ENCODE measurements around the gene NARS2. TPM values are rescaled to one million over a fixed set of nuclear protein-coding genes. Genes with fewer than 3 reads are reported as not detected.
"Not testable (repeated sequence)": the region's sequence is repeated elsewhere in the genome, so short reads cannot be mapped to it uniquely, and the experiment has no call there.

Gene NARS2
- total and polyA plus RNA-seq, 5 experiments from 2014 or later: 9.8 to 17.9 (median 16.1) TPM

DNA sequence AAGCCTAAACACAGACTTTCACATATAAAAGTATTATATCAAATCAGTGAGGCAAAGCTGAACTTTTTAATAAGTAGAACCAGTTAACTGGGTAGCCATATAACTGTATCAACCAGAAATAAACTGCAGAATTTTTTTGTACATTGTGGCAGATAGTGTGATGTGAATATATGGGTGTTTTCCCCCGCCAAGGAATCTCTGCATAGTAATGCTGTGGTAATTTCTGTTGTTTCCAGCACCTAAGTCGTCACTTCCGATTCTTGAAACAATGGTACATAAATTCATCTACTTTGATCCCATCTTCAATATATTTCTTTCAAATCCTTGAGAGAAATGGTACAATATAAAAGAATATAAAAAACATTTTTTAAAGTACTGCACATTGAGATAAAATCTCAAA is 39.6 kb downstream of the NARS2 start:
- peaks cover 0 to 41% (median 25%) of the 10 kb centered on the region in 3 donors for H3K36me3 Mint-ChIP-seq
- POLR2A ChIA-PET: no interaction called here
- H3K4me1 Mint-ChIP-seq: peaks cover 4 to 11% (median 5%) of the 10 kb centered on the region in 4 donors
- no peak overlapping the region for H3K4me3 Mint-ChIP-seq
- ATAC-seq (no peak), DNase-seq (no peak)
- no peaks in the 10 kb centered on the region for H3K9me3 Mint-ChIP-seq
- no peak overlapping the region for H3K27ac Mint-ChIP-seq
- no peaks in the 10 kb centered on the region for H3K27me3 Mint-ChIP-seq

DNA sequence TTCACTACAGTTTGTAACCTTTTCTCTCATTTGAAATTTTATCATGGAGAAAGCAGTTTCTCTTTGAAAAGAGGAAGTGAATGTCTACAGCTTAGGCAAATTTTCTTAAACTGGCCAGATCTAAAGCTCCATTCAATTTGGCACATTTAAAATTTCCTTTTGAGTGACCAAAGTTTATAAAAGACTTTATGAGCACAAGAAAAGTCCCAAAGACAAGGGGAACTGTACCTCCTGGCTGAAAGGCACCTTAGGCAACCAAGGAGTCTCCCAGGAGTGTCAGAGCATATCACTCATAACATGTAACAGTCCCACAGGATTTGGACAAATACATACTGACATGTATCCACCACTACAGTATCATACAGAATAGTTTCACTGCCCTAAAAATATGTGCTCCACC is 41.3 kb downstream of the NARS2 start:
- peaks cover 0 to 33% (median 19%) of the 10 kb centered on the region in 3 donors for H3K36me3 Mint-ChIP-seq
- H3K4me3 Mint-ChIP-seq: no peak overlapping the region
- H3K4me1 Mint-ChIP-seq: peaks cover 0 to 11% (median 3%) of the 10 kb centered on the region in 4 donors
- ATAC-seq (no peak), DNase-seq (no peak)
- no peaks in the 10 kb centered on the region for H3K27me3 Mint-ChIP-seq
- peak overlapping the region in 4 of 10 donors; percentile 24 to 64 (median 43) for H3K27ac Mint-ChIP-seq
- POLR2A ChIA-PET: no interaction called here
- H3K9me3 Mint-ChIP-seq: no peaks in the 10 kb centered on the region

DNA sequence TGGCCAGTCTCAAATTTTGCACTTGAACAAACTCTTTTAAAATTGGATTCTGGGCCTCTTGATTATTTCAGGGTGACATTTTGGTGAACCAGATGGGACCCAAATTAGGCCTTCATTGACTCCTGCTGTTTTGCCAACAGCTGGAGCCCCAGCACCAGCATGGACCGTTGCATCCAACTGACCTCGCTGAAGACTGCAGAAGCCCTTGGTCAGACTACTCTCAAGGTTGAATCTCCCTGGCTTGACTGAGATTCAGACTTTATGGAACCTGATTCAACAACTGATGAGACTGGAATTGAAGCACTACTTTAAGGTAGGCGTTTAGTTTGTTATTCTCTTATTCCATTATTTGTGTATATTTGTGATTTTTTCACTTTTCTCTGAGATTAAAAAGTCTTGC is 41.7 kb downstream of the NARS2 start:
- Mint-ChIP-seq H3K27ac (peak overlapping the region in 3 of 10 donors; percentile 35 to 64 (median 51)), H3K4me1 (peaks cover 0 to 11% (median under 1%) of the 10 kb centered on the region in 4 donors), H3K27me3 (no peaks in the 10 kb centered on the region), H3K36me3 (peaks cover 0 to 31% (median 16%) of the 10 kb centered on the region in 3 donors), H3K9me3 (no peaks in the 10 kb centered on the region), H3K4me3 (no peak overlapping the region)
- no peak for ATAC-seq
- DNase-seq: no peak
- POLR2A ChIA-PET: no interaction called here

DNA sequence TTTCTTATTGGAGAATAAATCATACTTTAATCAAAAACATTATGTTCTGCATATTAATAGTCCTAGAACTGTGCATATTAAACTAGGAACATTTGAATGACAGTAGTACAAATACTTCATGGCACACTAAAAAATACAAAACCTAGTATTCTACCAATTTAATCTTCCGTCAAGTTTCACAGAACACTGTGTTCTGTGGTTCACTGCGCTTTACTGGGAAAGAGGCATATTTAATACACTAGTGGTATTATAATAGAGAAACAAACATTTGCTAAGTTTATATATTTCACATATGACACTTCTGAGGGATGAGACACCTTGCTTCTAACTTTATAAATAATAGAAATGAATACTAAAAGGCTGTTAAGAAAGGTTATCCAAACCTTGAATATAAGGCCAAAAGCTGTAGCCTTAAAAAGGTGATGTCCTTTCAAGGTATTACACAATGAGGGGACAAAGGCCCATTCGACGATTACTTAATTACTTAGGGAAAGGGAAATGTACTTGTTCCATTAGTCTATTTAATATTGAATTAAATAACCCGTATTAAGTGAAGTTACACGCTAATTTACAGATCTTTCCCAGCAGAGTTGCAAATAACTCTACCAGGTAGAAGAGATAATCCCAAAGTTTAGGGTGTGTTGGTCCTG is 48.0 kb downstream of the NARS2 start:
- H3K4me1 Mint-ChIP-seq: no peaks in the 10 kb centered on the region
- ATAC-seq: no peak
- POLR2A ChIA-PET: no interaction called here

DNA sequence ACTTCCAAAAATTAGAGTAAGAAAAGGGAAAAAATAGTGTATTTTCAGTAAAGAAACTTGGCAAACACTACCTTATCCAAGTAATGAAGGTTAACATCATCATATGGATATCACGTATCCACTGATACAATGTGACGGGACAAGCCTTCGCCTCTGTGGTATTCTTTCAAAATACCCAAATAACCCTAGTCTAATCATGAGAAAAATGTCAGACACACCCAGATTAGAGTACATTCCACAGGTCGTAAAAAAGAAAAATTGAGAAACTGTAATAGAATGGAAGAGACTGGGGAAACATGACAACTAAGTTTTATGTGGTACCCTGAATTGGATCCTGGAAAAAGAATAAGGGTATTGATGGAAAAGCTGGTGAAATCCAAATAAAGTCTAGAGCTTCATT is 48.9 kb downstream of the NARS2 start:
- ATAC-seq: no peak
- H3K4me3 Mint-ChIP-seq: no peak overlapping the region
- POLR2A ChIA-PET: no interaction called here
- peaks cover 6 to 35% (median 17%) of the 10 kb centered on the region in 3 donors for H3K36me3 Mint-ChIP-seq
- no peak for DNase-seq
- no peaks in the 10 kb centered on the region for H3K27me3 Mint-ChIP-seq
- no peaks in the 10 kb centered on the region for H3K9me3 Mint-ChIP-seq
- no peak overlapping the region for H3K27ac Mint-ChIP-seq
- no peaks in the 10 kb centered on the region for H3K4me1 Mint-ChIP-seq

More for the DNA sequence above, 48.0 kb downstream of the NARS2 start:
- Mint-ChIP-seq H3K27ac (no peak overlapping the region), H3K27me3 (no peaks in the 10 kb centered on the region), H3K36me3 (peaks cover 6 to 35% (median 17%) of the 10 kb centered on the region in 3 donors), H3K4me3 (no peak overlapping the region), H3K9me3 (no peaks in the 10 kb centered on the region)
- DNase-seq: no peak

DNA sequence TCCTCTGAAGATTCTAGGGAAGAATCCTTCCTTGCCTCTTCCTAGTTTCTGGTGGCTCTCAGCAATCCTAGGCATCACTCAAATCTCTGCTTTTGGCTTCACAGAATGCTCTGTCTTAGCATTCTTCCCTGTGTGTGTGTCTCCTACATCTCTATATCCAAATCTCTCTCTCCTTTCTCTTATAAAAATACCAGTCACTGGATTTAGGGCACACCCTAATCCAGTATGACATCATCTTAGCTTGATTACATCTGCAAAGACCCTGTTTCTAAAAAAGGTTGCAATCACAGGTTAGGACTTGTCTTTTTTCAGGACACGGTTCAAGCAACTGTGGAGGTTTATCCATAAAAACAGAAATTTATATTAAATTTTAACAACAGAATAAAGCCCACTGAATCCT is 54.4 kb downstream of the NARS2 start:
- Mint-ChIP-seq H3K36me3 (peaks cover 16 to 34% (median 21%) of the 10 kb centered on the region in 3 donors), H3K4me3 (no peak overlapping the region), H3K4me1 (peaks cover 0 to 2% (median 0%) of the 10 kb centered on the region in 4 donors), H3K27ac (no peak overlapping the region), H3K27me3 (no peaks in the 10 kb centered on the region), H3K9me3 (no peaks in the 10 kb centered on the region)
- POLR2A ChIA-PET: no interaction called here
- DNase-seq (no peak), ATAC-seq (no peak)

DNA sequence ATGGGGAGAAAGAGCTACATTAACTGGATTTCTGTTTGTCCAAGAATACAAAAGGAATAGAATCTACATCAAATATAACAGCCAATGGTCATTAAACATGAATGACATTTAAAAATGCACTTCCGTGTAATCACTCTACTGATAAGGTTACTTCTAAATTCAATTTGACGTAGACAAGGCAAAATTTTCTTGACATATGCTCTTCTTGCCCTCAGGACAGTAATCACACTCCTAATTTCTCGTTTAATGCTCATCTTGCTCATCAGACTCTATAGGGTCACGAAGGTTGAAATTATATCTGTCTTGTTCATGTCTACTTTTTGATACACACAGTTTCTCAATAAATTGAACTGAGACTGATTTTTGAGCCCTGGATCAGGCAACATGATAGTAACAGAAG is 58.4 kb downstream of the NARS2 start:
- POLR2A ChIA-PET: no interaction called here
- Mint-ChIP-seq H3K4me3 (no peak overlapping the region), H3K36me3 (peaks cover 26 to 48% (median 33%) of the 10 kb centered on the region in 3 donors), H3K27me3 (no peaks in the 10 kb centered on the region), H3K27ac (no peak overlapping the region), H3K4me1 (peaks cover 0 to 5% (median 0%) of the 10 kb centered on the region in 4 donors), H3K9me3 (peaks cover 0 to 5% (median 0%) of the 10 kb centered on the region in 9 donors)
- DNase-seq (no peak), ATAC-seq (no peak)

DNA sequence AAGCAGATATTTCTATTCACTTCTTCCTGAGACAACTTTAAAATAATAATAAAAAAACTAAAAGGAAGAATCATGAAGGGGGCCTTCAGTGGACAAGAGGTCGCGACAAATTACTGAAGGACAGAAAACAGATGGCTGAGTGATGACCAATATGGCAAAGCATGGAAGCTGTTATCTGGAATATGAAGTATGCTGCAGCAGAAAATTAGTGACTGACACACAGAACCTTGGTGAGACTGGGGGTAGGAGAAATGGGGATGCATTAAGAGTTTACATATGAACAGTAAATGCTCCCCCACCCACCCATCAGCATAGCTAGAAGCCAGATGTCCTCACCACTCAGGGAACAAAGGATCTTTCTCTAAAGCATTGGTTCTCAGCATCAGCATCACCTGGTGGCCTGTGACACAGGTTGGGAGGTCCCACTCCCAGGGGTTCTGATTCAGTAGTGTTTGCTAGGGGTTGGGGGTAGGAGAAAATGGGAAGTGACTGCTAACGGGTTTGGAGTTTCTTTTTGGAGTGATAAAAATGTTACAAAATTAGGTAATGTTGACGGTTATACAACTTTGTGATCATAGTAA is 59.7 kb downstream of the NARS2 start:
- ATAC-seq (no peak), DNase-seq (no peak)
- H3K9me3 Mint-ChIP-seq: peaks cover 0 to 14% (median 4%) of the 10 kb centered on the region in 9 donors
- POLR2A ChIA-PET: no interaction called here
- peaks cover 0 to 3% (median under 1%) of the 10 kb centered on the region in 4 donors for H3K4me1 Mint-ChIP-seq
- H3K27me3 Mint-ChIP-seq: no peaks in the 10 kb centered on the region
- H3K4me3 Mint-ChIP-seq: no peak overlapping the region
- H3K27ac Mint-ChIP-seq: no peak overlapping the region
- H3K36me3 Mint-ChIP-seq: peaks cover 34 to 54% (median 45%) of the 10 kb centered on the region in 3 donors

DNA sequence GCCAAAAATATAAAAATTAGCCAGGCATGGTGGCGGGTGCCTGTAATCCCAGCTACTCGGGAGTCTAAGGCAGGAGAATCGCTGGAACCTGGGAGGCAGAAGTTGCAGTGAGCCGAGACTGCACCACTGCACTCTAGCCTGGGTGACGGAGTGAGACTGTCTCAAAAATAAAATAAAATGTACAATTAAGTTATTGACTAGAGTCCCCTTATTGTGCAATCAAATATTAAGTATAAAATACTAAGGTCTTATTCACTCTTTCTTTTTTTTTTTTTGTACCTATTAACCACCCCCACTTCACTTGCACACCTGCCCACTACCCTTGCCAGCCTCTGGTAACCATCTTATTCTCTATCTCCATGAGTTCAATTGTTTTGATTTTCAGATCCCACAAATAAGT is 61.6 kb downstream of the NARS2 start:
- H3K27me3 Mint-ChIP-seq, ATAC-seq, H3K4me3 Mint-ChIP-seq, POLR2A ChIA-PET, DNase-seq, H3K4me1 Mint-ChIP-seq, H3K27ac Mint-ChIP-seq: not testable (repeated sequence)
- Mint-ChIP-seq H3K9me3 (peaks cover 0 to 20% (median 6%) of the 10 kb centered on the region in 9 donors), H3K36me3 (peaks cover 30 to 57% (median 48%) of the 10 kb centered on the region in 3 donors)

DNA sequence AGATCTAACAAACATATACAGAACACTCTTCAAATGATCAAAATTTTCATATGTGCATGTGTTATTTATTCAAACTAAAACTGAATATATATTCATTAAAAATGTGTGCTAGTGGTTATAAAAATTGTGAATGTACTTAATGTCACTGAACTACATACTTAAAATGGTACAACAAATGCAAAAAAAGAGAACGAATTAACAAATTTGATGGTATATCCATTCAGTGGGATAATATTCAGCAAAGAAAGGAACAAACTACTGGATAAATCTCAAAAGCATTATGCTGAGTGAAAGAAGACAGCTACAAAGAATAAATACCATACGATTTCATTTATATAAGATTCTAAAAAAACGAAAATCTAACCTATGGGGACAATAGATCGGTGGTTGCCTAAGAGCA is 64.1 kb downstream of the NARS2 start:
- H3K36me3 Mint-ChIP-seq: peaks cover 20 to 52% (median 44%) of the 10 kb centered on the region in 3 donors
- ATAC-seq (no peak), DNase-seq (no peak)
- H3K27me3 Mint-ChIP-seq: no peaks in the 10 kb centered on the region
- H3K4me3 Mint-ChIP-seq: no peak overlapping the region
- POLR2A ChIA-PET: no interaction called here
- H3K27ac Mint-ChIP-seq: no peak overlapping the region
- peaks cover 3 to 21% (median 8%) of the 10 kb centered on the region in 4 donors for H3K4me1 Mint-ChIP-seq
- peaks cover 0 to 20% (median 6%) of the 10 kb centered on the region in 9 donors for H3K9me3 Mint-ChIP-seq

DNA sequence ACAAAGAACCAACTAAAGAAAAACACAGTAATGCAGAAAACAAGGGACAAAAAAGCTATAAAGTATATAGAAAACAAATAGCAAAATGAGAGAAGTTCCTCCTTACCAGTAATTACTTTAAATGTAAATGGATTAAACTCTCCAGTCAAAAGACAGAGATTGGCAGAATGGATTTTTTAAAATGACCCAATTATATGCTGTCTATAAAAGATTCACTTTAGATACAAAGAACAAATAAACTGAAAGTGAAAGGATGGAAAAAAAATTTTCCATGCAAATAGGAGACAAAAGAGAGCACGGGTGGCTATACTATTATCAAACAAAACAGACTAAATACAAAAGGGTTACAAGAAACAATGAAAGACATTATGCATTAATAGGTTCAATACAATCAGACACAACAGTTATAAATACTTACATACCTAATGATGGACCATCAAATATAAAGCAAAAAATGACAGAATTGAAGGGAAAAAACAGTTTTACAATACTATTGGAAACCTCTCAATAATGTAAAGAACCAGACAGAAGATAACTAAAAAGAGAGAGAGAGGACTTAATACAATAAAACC is 64.6 kb downstream of the NARS2 start:
- peaks cover 20 to 49% (median 44%) of the 10 kb centered on the region in 3 donors for H3K36me3 Mint-ChIP-seq
- DNase-seq: no peak
- H3K4me1 Mint-ChIP-seq: peaks cover 6 to 26% (median 10%) of the 10 kb centered on the region in 4 donors
- H3K4me3 Mint-ChIP-seq: no peak overlapping the region
- POLR2A ChIA-PET: no interaction called here
- ATAC-seq: no peak
- H3K27me3 Mint-ChIP-seq: no peaks in the 10 kb centered on the region
- H3K27ac Mint-ChIP-seq: no peak overlapping the region
- H3K9me3 Mint-ChIP-seq: peaks cover 0 to 20% (median 6%) of the 10 kb centered on the region in 9 donors

DNA sequence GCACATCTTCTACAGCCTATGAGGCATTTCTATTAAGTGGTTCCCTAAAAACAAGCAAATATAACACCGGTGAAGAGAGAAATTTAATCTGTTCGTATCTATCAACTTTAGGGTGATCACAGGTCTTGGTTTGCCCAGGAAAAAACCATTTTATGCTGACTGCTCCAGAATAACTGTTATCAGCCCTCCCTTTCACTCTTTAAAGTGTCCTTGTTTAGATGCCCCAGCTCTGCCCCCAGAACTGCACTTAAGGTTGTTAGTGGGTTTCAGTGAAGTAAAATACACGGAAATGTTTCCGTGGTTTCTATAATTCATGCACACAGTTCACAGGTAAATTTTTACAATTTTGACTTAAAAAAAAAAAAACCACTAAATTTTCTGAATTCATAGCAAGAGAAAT is 70.0 kb downstream of the NARS2 start:
- H3K27ac Mint-ChIP-seq: peak overlapping the region in 1 of 10 donors; percentile 61
- peaks cover 0 to 16% (median 14%) of the 10 kb centered on the region in 3 donors for H3K36me3 Mint-ChIP-seq
- POLR2A ChIA-PET: interaction anchor here (0.6 kb wide), 1 partner anchor 34 kb away, joined by 3 read pairs; no protein-coding TSS in a partner anchor
- no peak for ATAC-seq
- H3K4me1 Mint-ChIP-seq: peaks cover 5 to 44% (median 21%) of the 10 kb centered on the region in 4 donors
- H3K4me3 Mint-ChIP-seq: peak overlapping the region in 1 of 10 donors; percentile 17
- H3K9me3 Mint-ChIP-seq: peaks cover 0 to 3% (median 0%) of the 10 kb centered on the region in 9 donors
- no peaks in the 10 kb centered on the region for H3K27me3 Mint-ChIP-seq
- no peak for DNase-seq

DNA sequence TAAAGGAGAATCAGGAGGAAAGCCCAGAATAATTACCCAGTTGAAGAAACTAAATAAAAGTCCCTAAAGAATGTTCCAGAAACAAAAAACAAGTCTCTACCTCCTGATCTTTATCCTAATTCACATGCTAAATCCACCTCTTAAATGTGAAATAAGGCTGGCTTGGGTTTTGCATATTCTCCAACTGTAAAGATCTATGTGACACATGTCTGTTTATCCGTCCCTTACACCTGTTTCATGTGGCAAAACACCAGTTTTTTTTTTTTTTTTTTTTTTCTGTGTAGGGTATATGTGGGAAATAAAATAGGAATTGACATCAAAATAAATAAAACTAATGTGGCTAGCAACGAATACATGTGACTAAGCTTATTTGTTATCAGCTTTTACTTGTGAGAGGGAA is 70.5 kb downstream of the NARS2 start:
- DNase-seq (no peak), ATAC-seq (no peak)
- peak overlapping the region in 1 of 10 donors; percentile 2 for H3K27ac Mint-ChIP-seq
- H3K36me3 Mint-ChIP-seq: peaks cover 0 to 12% (median 10%) of the 10 kb centered on the region in 3 donors
- peaks cover 5 to 44% (median 21%) of the 10 kb centered on the region in 4 donors for H3K4me1 Mint-ChIP-seq
- no peaks in the 10 kb centered on the region for H3K9me3 Mint-ChIP-seq
- no peak overlapping the region for H3K4me3 Mint-ChIP-seq
- POLR2A ChIA-PET: interaction anchor here (0.6 kb wide), 1 partner anchor 33 kb away, joined by 3 read pairs; no protein-coding TSS in a partner anchor
- H3K27me3 Mint-ChIP-seq: no peaks in the 10 kb centered on the region

Data from naive thymus-derived CD8-positive, alpha-beta T cell (primary cell).